GM21528 (cell line): ENCODE results near the gene WBP1L.
"Not testable (repeated sequence)": the region's sequence is repeated elsewhere in the genome, so short reads cannot be mapped to it uniquely, and the experiment has no call there.

Source experiments
- ATAC-seq: cut with Tn5 transposase; IDR thresholded peaks from one replicate; pipeline ENCODE4 v1.9.1; 2021; ENCODE audit warnings: mild to moderate bottlenecking, moderate library complexity; ENCODE audit not compliant: unreplicated experiment, low FRiP score

Gene WBP1L

DNA sequence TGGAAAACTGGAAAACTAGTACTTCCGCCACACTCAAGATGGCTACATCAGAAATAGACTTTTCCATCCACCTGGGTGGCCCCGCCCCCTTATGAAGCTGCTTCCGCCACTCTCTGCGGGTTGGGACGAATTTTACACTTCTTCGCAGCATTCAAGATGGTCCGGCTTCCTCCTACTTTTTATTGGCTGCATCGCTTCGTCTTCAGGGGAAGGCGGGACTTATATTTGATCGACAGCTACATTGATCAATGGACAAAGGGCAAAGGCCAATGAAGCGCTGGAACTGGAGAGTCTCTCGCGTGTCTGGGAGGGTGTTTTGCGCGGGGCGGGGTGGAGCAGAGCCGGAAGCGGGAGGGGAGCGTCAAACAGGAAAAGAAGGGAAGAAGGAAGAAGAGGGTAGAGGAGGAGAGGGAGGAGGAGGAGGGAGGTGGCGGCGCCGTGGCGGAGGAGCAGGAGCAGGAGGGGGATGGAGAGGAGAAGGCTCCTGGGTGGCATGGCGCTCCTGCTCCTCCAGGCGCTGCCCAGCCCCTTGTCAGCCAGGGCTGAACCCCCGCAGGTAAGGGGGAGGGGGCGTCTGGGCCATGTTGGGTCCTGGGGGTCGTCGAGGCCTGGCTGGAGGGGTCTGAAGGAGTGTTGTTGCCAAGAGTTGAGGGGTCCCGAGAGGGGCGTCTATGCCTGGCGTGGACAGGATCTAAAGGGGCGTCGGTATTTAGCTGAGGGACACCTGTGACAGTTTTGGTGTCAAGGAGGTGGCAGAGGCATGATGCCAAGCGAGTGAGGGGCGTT is at the start of gene WBP1L:
TSS of gene WBP1L (plus strand) at position 361 of the 786 bp plus-strand sequence. CDS start at position 467, 106 bp downstream.
- peak; percentile 97 for ATAC-seq

DNA sequence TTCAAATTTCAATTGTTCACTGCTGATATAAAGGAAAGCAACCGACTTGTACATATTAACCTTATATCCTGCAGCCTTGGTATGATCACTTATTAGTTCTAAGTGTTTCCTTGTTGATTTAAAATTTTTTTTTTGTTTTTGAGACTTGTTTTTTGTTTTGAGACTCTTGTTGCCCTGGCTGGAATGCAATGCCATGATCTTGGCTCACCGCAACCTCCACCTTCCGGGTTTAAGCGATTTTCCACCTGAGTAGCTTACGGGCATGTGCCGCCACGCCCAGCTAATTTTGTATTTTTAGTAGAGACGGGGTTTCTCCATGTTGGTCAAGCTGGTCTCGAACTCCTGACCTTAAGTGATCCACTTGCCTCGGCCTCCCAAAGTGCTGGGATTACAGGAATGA is 48.3 kb upstream of the WBP1L start:
- not testable (repeated sequence) for ATAC-seq

DNA sequence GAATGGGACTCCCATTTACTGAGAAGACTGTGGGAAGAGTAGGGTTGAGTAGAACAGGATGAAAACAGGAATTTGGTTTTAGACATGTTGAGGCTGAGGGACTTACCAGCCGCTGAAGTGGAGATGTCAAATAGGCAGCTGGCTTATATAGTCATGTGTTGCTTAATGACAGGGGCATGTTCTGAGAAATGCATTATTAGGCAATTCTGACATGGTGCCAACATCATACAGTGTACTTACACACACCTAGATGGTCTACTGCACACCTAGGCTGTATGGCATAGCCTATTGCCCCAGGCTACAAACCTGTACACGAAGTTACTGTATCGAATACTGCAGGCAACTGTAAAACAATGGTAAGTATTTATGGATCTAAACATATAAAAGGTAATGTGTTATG is 47.0 kb upstream of the WBP1L start:
- ATAC-seq = no peak

DNA sequence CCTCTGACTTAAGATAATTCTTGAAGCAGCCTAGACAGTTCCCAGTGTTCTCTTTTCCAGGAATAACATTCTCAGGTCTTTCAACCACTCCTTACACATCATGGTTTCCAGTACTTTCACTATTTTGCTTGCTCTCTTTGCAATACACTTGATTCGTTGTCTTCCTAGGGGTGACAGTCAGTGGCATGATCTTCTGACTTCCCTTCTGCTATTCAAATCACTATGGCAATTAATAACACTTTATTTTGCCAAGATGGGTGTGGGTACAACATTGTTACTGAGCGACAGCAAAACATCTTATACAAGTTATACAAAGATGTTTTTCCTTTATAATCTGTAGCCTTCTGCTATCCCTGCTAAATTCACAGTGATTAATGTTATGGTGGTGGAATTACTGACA is 44.9 kb upstream of the WBP1L start:
- no peak for ATAC-seq

DNA sequence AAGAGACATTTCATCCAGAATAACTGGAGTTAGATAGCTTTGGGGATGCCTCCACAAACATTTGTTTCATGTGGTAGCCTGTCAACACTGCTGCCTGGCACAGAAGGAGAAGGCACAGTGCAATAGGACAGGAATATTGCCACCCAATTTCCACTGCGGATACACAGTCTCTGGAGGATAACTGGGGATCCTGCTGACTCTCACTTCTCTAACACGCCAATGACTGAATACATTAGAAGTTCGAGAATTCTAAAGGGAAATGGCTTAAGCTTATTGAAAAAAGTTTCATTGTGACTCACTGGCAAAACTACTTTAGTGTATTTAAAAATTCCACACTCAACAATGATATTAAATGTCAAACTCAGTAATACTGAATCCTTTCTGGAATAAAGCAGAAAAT is 42.5 kb upstream of the WBP1L start:
- no peak for ATAC-seq

DNA sequence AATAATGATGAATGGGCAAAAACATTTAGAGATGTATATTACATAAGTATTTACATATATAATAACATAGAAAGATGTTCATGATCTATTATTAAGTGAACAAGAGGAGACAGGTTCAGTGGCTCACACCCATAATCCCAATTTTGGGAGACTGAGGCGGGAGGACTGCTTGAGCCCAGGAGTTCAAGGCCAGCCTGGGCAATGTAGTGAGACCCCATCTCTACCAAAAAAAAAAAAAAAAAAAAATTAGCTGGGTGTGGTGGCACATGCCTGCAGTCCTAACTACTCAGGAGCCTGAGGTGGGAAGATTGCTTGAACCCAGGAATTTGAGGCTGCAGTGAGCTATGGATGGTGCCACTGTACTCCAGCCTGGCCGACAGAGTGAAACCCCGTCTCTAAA is 42.0 kb upstream of the WBP1L start:
- ATAC-seq = no peak

DNA sequence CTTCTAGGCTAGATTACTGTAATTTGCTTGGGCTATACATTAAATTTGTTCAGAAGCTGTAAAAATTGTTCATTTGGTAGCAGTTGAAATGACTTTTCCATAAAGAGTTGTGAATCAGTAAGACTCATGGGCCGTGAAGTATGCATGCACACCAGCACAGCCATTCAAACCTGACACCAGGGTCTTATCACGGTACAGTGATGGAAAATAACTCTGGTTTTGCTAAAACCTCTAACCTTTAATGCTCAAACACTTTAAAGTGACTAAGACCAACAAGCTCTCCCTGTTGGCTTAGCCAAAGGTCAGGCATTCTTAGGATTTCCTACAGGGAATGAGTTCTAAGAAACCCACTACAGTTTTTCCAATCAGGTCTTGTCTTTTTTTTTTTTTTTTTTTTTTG is 41.0 kb upstream of the WBP1L start:
- no peak for ATAC-seq

DNA sequence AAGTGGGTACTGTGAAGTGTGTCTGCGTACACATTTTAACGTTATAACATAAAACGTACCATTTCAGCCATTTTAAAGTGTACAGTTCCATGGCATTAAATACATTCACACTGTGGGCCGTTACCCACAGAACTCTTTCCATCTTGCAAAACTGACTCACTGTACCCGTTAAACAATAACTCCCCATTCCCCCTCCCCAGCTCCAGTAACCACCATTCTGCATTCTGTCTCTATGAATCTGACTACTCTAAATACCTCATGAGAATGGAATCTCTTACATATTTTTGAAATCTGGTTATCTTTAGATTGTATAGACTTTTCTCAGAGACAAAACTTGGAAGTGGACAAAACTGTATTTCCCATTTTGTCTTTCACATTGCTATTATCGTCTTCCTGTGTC is 38.8 kb upstream of the WBP1L start:
- ATAC-seq = no peak

DNA sequence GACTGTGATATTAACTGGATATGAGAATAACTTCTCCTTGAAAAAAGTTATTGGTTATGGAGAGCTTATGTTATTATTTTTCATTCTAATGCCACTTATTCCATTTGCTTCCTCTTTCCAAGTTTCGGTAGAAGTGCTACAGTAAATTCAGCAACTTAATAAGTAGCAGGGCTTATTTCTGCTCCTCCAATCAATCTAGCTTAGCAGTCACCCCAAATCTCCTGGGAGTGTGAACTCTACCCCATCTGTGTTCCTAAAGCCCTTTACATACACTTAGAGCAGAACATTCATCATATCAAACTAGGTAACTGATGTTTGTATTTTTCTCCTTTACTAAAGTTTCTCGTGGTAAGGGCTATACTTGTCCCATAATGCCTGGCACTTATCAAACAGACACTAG is 38.2 kb upstream of the WBP1L start:
- ATAC-seq = no peak

DNA sequence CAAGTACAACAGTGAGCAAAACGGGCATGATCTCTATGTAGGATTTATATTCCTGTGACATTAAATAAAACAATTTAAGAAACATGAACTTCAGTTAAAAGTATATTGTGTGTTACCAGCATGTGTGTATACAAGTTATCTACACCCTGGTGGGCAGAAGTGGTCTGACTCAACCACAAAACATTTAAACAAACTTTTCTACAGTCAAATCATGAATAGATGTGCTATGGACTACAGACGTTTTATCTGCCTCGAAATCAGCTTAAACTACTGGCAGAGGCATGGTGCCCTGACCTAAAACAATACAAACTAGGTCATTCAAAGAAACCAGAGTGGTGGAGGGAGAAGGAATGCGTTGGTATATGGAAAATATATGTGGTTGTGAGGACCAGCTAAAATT is 33.1 kb upstream of the WBP1L start:
- no peak for ATAC-seq

DNA sequence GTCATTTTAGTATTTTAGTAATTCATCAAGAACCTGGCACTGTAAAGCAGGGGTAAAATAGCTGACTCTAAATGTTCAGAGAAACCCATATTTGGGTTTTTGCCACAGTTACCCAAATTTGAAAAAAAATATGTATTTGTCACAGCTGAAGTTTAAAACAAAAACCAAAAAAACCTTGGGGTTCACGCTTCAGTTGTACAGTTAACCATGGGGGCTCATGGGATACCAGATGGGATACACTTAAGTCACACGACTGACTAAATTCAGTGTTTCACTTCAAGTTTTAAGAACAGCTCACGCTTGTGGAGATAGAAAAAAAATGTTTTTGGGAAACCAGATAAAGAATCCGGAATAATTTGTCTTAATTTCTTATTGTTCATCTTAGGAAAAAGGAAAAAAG is 31.7 kb upstream of the WBP1L start:
- no peak for ATAC-seq

DNA sequence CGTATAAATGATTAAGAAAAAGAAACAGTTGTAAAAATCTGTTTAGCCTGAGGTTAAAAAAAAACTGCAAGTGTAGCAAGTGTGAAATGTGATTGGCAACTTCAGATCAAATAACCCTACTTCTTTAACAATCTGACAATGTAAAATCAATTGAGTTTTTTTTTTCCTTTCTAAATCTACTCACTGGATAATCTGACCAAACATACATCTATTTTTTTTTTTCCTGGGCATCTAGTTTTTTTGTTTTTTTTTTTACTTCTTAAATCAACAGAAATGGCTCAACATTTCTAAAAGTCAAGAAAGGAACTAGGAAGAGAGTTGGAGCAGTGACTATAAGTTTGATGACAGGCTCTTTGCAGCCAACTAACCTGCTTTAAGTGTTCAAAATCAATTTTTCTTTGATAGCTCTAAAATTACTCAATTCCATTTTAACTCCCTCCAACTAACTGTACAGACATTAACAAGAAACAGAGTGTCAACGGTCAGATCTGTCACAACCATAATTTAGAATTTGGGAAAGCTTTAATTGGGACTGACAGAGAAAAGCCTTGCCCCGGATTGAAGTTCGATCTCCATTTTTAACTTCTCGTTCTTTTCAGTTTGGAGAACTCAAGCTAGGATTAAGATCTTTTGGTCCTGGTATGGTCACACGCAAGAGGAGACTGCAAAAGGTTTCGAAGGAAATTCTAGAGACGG is 30.8 kb upstream of the WBP1L start:
- ATAC-seq = no peak

DNA sequence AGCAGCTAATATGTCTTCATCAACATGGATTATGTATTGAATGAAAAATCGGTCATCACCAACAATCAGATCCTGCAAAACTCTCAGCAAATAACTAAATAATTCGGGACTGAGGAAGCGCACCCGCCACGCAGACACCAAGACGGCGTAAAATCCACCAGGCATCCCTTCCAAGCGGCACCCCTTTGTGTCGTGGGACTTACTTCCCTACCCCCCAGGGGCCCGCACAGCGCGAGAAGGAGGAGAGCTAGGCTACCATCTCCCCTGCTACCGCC is 30.3 kb upstream of the WBP1L start:
- ATAC-seq = no peak

DNA sequence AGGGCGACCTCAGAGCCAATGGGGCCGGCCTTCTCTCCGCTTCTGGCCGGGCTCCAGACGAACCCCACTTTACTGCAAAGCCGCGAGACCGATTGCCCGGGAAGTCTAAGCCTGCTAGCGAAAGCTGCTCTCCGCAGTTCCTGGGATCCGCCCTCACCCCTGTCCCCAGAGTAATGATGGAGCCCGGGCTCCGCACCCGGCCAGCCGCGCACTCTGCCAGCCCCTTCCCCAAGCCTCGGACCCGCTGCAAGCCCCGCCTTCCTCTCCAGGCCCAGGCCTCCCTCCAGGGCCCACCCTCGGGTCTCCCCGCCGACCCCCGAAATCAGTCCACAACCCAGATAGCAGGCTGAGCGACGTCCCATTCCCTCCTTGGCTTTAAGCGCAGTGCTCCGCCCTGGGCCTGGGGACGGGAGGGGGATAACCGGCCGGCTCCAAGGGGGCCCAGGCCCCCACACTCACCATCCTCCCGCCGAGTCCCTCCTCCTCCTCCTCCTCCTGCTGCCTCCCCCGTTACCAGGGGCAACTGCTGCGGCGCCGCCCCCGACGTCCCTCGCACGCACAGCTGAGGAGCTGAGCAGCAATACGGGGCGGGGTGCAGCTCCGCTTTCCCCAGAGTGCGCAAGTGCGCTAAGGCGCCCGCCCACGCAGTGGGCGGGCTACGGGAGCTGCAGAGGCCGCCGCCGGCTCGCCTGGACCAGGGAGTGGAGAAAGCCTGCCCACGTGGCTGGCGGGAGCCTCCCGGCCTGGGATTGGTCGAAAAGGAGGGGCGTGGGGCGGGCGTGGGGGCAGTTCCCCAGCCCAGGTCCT is 29.7 kb upstream of the WBP1L start, which contains the start of gene ARL3:
TSS of gene ARL3 (minus strand) at position 584 of the 807 bp plus-strand sequence. CDS start at position 462, 122 bp downstream.
- peak; percentile 75 for ATAC-seq

DNA sequence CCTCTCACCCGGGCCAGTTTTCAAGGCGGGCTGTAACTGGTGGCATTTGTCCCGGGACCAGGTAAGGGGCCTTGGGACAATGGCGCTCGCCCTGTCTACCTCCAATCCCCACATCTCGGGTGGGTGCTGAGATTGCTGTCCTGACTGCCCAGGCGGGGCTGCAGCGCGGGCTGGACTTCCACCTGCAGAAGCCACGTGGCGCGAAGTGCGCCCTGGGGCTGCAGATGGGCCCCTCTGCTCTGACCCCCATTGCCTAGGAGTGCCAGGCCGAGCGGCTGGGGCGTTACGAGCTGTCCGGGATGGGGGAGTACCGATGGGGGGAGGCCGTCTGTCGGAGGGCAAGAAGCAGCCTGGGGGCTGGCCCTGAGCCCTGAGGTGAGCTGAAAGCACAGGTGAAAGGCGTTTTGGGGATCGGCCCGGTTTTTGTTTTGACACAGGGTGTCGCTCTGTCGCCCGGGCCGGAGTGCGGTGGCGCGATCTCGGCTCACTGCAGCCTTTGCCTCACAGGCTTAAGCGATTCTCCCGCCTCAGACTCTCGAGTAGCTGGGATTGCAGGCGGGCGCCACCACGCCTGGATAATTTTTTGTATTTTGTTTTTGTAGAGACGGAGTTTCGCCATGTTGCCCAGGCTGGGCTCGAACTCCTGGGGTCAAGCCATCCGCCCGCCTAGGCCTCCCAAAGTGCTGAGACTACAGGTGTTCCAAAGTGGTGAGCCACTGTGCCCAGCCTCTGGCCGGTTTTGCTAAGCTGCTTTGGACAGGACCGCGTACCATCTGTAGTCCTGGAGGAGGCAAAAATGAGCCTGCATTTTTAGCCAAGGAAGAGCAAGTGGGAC is 28.9 kb upstream of the WBP1L start, which contains the start of gene SFXN2:
TSS of gene SFXN2 (plus strand) at position 16 of the 835 bp plus-strand sequence. CDS start 12,001 bp downstream, outside the sequence.
- peak; percentile 27 for ATAC-seq

DNA sequence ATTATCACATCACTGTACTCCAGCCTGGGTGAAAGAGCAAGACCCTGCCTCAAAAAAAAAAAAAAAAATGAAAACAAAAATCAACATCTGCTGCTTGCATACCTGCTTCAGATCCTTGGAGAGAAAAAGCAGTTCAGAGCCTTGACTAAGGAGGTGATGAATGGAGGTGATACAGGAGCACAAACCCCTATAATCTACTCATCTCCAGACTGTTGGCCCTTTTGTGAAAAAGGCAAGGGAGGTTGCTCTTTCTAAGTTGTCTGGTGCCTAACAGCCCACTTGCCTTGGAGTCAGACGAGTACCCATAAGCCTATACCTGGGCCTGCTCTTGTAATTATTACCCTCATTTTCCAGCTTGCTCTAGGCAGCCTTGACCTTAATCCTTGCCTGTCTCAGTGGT is 27.9 kb upstream of the WBP1L start:
- no peak for ATAC-seq

DNA sequence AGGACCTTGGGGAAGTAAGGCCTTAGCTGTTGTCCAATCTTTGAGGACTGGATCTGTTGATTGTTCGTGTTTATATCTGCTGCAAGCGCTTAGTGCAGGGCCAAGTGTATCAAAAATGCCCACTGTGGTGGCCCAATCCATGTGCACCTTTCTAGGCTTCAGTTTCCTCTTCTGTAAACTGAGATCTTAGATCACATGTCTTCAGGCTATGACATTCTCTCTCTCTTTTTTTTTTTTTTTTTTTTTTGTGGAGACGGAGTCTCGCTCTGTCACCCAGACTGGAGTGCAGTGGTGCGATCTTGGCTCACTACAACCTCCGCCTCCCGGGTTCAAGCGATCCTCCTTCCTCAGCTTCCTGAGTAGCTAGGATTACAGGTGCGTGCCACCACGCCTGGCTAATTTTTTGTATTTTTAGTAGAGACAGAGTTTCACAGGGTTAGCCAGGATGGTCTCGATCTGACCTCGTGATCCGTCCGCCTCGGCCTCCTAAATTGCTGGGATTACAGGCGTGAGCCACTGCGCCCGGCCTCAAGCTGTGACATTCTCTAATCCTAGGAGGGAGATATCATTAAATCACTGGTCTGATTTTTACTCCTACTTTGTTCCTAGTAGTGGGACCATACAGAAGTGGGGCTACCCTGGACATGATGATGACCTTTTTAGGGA is 26.7 kb upstream of the WBP1L start:
- not testable (repeated sequence) for ATAC-seq

DNA sequence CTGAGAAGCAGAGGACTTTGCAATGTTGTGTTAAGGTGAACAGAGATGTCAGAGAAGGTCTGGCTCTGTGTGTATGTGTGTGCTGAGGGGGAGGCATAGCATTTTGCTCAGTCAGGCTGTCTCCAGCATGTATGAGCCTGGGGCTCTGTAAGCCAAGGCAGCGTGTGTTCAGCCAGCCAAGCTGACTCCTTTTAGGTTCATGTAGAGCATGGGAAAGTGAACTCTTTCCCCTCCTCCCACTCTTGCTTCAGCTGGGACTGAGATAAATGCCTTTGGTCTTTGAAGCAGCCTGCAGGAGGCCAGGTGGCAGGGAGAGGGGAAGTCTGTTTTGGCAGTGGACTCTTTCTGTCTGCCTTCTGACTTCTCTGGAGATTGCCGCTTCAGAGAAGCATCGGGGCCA is 25.5 kb upstream of the WBP1L start:
- no peak for ATAC-seq

DNA sequence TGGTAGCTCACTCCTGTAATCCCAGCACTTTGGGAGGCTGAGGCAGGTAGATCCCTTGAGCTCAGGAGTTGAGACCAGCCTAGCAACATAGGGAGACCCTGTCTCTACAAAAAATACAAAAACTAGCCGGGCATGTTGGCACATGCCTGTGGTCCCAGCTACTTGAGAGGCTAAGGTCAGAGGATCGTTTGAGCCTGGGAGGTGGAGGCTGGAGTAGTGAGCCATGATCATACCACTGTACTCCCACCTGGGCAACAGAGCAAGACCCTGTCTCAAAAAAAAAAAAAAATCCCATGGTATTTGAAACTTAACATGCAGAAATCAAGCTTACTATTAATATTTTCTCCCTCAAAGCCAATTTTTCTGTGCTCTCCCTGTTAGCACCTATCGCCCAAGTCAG is 23.4 kb upstream of the WBP1L start:
- ATAC-seq = no peak

DNA sequence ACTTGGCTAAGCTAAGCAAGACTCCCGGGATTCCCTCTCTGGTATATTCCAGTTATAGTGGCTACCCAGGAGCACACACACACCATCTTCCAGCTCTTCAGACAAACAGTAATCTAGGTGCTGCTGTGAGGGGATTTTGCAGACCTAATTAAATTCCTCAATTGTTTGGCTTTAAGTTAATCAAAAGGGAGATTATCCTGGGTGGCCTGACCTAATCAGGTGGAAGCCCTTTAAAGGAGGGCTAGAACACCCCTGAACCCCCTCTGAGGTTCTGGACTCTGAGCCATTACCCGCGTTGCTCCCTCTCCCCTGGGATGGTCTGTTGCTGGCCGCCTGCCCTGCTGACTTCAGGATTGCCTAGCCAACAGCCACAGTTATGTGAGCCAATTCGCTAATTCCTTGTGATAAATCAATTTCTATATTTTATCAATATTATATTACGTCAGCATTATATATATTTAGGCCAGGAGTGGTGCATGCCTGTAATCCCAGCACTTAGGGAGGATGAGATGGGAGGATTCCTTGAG is 22.9 kb upstream of the WBP1L start:
- no peak for ATAC-seq
